HK-2 (cell line): ENCODE results near the gene FAM149A.

Experiments used
- DNase-seq: peaks from one replicate; pipeline ENCODE4 v3.0.0-alpha.2; 2018; ENCODE audit not compliant: unreplicated experiment

The FAM149A gene

DNA sequence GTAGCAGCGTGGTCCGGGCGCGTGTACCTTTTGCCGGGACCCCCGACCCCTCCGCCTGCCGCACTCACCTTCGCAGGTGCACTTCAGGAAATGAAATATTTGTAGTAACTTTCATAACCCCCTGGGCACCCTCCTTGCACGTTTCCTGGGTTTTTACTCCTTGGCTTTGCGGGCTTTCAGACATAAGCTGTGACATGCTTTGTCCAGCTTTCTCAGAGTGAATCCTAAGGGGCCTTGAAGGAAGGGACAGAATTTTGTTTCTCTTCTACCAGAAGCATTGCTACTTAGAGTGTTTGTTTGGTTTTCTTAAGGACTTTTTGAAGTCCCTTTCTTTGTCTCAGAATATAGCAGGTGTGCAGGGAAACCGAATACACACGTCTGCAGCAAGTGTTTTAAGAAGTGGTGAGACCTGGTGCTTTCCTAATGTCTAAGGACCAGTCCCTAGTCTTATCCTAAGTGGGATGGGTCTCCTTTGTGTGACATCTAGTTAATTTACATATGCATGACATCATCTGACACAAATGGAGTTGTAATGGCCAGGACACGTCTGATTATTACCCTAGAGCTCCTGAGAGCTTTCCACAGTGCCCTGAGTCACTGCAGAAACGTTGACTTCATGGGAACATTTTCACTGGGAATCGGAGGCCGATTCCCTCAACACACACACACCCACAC, 1.3 kb downstream of the FAM149A start:
- DNase-seq, result peak; percentile 14

DNA sequence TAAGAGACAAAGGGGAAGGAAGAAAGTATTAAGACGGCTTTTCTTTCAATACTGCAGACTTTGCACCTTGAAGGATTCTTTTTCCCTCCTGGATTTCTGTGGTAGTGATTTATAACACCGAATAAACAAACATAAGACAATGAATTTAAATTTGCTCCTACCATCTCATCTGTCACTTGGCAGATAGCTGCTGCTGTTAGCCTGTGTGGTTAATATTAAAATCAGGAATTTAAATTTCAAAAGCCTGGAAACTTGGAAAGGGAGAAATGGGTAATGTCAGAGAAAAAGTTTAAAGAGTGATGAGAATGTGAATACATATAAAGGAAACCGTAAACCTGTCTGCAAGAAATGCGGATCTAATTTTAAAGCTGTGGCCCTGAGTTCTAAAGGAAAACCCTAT, 3.4 kb downstream of the FAM149A start:
- DNase-seq, result no peak

DNA sequence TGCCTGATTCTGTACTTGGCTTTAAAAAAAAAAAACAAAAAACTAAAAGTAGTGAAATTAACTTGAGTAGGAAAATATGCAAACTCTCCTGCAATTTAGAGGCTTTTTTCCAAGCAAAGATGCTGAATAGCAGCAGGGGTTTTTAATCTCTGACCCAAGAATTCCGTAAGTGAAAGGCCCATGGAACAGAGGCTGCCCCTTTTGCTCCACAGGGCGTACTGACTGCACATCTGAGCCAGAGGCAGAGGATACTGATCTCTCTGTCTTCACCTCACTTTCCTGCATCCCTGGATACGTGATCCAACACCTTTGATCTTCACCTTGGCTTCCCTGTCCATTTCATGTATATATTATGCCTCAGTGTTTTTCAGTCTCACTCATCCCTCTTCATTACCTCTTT, 3.9 kb downstream of the FAM149A start:
- no peak for DNase-seq

GRCh38 chr4:186109245-186109644, 4.7 kb downstream of the FAM149A start:
- DNase-seq, result no peak

- no peak for DNase-seq
These were observed 12.2 kb downstream of the FAM149A start for GRCh38 chr4:186116697-186117096.

DNA sequence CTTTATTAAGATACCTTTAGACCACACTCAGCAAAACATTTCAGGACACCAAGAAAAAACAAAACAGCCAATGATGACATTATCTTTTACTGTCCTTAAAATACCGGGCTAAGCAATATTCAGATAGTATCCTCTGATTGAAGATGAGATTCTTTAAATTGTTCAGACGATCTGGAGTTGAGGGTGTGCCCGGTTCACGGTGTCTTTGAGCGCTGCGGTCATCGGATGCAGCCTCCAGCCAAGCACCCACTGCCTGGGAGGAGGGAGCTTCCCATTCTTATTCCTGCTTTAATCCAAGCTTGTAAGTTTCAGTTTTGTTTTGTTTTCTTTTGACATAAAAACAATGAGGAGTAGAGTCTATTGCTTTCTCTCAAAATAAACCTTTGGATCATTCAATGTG, 14.1 kb downstream of the FAM149A start:
- DNase-seq, result no peak

DNA sequence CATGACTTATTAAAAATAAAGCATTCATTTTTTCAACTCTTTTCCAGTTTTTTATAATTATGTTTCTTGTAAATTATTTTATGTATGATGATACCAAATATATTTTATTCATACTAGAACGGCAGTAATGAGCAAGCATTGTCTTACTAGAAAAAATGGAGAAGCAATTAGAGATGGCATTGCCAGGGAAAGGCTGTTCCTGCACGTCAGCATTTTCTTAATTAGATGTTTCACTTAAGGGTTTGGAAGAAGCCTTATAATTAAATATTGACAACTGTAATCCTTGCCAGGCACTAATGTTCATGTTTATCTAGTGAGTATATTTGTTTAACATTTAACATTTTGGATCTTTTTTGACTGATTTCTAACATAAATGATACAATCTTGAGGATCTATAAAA, 16.6 kb downstream of the FAM149A start:
- no peak for DNase-seq

DNA sequence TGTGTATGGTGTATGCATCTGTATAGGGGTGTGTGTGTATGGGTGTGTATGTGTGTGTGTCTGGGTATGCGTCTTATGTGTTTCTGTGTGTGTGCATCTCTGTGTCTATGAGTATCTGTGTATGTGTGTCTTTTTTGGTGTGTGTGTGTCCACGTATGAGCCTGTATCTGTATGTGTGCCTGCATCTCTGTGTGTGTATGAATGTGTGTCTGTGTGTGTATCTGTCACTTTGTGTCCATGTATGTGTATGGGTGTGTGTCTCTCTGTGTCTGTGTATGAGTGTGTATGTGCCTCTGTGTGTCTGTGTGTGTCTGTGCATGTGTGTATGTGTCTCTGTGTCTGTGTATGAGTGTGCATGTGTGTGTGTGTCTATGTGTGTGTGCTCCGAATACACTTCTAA, 24.3 kb downstream of the FAM149A start:
- no peak for DNase-seq

GRCh38 chr4:186131935-186132334, 27.4 kb downstream of the FAM149A start:
- DNase-seq, result no peak

DNA sequence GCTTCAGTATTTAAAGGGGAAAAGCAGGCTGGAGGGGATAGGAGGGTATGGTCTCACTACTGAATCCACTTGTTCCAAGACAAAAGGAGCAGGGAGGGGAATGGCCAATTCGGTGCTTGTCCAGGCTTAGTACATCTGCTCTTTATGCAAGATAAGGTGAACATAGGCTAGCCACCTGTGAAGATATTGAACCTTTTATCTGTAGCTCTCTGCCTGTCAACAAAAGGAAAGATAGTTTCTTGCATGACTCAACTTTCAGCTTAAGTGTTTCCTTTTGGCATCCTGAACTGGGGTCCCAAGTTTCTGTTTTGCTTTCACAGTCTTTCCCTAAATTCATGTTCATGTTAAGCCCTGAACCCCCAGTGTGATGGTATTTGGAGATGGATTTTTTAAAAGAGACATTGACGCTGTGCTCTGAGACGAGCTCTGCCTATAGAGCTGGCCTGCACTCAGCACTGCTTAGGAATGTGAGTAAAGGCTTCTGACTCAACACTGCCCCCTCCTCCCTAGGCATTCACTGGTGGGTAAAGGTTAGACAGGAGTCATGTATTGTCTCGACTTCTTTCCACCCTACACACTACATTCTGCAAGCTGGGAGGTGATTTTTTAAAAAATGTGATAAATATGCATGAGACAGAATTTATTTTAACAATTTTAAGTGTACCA, 28.2 kb downstream of the FAM149A start:
- peak; percentile 36 for DNase-seq

GRCh38 chr4:186134257-186134656, 29.8 kb downstream of the FAM149A start:
- no peak for DNase-seq

DNA sequence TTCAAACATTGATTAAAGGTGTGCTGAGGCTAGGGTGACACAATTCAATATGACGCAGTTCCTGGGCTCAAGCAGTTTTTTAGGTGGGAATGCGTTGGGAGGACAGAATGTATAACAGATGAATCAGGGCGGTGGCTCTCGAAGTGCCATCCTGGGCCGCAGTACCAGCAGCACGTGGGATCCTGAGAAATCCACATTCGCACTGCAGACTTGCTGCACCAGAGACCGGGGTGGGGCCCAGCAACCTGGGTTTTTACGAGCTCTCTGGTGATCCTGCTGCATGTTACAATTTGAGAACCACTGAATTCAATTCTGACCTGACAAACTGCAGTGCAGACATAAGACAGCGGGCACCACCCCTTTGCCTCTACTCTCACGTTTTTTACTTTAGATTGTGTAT, 30.4 kb downstream of the FAM149A start:
- no peak for DNase-seq

- DNase-seq, result no peak
These were observed 32.8 kb downstream of the FAM149A start for GRCh38 chr4:186137196-186137794.

- DNase-seq, result peak; percentile 49
These were observed 39.9 kb downstream of the FAM149A start for GRCh38 chr4:186144198-186144945.

GRCh38 chr4:186144946-186145569, 40.6 kb downstream of the FAM149A start:
- DNase-seq, result peak; percentile 66

- DNase-seq, result no peak
These were observed 42.0 kb downstream of the FAM149A start for GRCh38 chr4:186146458-186146857.

DNA sequence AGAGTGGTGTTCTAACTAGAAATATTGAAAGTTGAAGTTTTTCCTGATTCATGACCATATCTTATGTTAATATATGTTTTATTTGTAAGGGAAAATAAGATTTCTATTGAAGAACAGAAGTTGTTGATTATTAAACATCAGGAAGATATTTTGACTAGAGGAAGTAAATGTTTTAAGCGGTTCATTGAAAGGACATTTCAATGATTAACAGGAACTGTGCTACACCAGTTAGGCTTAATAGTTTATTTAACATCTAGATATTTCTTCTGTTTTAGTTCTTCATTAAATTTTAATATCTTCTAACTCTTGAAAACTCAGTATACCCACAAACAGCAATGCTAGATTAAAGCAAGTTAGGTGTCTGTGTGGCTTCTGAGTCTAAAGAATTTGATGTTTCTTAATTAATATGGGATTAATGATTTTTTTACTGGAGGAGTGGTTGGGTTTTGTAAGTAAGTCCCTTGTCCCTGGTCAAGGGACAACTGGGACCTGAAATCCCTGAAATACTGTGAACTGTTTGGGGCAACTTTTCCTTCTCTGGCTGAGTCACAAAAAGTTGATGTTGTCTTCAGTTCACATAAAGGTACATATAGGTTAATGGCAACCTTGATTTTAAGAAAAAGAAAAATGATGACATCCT, 44.0 kb downstream of the FAM149A start:
- DNase-seq, result no peak

DNA sequence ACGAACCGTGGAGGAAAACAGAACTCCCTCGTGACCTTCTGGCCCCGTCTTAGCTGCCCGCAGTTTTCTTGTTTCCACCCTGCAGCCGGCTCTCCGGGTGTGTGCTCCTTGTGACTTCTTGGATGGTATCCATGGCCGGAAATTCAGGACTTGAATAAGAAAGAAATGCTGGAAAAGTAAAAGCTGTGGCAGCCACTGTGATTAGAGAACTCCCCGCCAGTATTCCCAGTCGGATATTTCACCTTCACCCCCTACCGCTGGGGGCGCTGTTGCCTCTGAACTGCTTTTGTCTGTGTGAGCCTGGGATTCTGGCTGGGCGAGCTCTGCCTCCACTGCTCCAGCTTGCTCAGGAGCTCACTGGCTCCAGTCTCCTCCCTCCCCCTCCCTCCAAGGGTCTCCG, 45.4 kb downstream of the FAM149A start:
- peak; percentile 49 for DNase-seq

DNA sequence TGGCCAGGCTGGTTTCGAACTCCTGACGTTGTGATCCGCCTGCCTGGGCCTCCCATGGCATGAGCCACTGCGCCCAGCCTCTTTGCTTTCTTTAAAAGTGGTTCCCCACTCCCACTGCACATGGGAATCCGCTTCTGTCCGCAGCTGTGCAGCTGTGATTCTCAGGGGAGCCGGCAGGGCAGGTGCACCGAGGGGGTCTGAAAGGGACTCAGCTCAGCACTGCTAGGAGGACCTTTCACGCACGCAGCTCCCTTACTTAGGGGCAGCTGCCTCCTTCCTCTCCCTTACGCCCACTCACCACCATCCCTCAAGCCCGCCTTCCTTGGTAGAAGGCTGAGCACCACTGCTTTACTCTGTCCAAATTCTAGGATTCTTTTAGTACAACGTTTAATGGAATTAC, 46.4 kb downstream of the FAM149A start:
- DNase-seq, result no peak

DNA sequence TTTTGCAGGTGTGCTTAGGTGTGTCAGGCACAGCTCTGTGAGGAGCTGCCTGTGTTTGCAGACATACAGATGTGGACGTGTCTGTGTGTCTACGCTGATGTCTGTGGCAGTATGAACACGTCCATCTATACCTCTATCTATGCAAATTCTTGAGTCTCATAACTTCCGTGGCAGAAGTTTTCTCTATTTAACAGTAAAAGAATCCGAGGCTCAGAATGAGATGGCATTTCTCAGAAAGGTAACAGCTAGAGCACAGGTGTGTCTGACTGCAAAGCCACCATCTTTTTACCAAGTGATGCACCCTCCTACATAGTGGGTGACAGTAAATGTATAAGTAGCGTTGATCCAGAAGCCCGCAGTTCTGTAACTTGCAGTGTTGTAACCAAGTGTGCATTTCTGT, 47.0 kb downstream of the FAM149A start:
- no peak for DNase-seq

DNA sequence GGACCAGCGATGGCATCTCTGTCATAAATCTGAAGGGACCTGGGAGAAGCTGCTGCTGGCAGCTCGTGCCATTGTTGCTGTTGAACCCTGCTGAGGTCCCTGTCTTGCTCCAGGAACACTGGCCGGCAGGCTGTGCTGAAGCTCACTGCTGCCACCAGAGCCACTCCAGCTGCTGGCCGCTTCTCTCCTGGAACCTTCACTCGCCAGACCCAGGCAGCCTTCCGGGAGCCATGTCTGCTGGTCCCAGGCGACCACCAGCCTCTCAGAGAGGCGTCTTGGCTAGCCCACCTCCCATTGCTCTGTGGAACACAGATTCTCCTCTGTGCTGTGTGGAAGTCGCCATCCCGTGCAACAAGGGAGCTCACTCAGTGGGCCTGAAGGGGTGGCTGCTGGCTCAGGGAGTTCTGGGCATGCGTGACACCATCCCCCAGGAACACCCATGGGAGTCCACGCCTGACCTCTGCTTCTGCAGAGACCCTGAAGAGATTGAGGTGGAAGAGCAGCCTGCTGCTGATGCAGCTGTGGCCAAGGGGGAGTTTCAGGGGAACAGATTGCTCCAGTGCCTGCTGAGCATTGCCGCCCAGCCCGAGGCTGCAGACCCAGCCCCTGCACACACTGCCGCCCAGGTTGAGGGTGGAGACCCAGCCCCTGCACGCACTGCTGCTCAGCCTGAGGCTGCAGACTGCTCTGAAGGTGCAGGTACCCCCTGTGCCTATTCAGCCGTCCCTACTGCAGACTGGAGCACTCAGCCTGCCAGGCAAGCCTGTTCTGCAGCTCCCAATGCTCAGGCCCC, 53.7 kb downstream of the FAM149A start:
- DNase-seq, result no peak
